Progenitor cell of endocrine pancreas (in vitro differentiated cells): ENCODE data around the gene CLEC2D. TPM values are rescaled to one million over a fixed set of nuclear protein-coding genes. Genes with fewer than 3 reads are reported as not detected.

Experiments used
- DNase-seq: peaks from one replicate; pipeline ENCODE4 v3.0.0; 2021; ENCODE audit warnings: low spot score; ENCODE audit not compliant: unreplicated experiment
- H3K27ac Mint-ChIP-seq: 2 replicates; pipeline ENCODE4 v1.8.0; 2021; ENCODE audit warnings: mild to moderate bottlenecking, moderate library complexity, mixed read lengths
- H3K27me3 Mint-ChIP-seq: 2 replicates; pipeline ENCODE4 v1.8.0; 2021; ENCODE audit warnings: mixed read lengths
- H3K36me3 Mint-ChIP-seq: 2 replicates; pipeline ENCODE4 v1.8.0; 2022; ENCODE audit warnings: mixed read lengths; ENCODE audit not compliant: insufficient read depth
- H3K4me1 Mint-ChIP-seq: 2 replicates; pipeline ENCODE4 v1.8.0; 2021; ENCODE audit warnings: low read depth, mixed read lengths
- H3K4me3 Mint-ChIP-seq: 2 replicates; pipeline ENCODE4 v1.8.0; 2021; ENCODE audit warnings: low read depth, mild to moderate bottlenecking, moderate library complexity, mixed read lengths
- H3K9me3 Mint-ChIP-seq: 2 replicates; pipeline ENCODE4 v1.8.0; 2021; ENCODE audit warnings: low read depth, mixed read lengths
- CTCF ChIP-seq: fragments of 200-600 bp; sonication (generic); IDR thresholded peaks from one replicate; pipeline ENCODE4 v1.5.0; 2021; ENCODE audit warnings: antibody characterized with exemption, mild to moderate bottlenecking; ENCODE audit not compliant: unreplicated experiment
- total RNA-seq: library from RNA; stranded (reverse); gene quantifications from 2 replicates; pipeline ENCODE4 v1.2.1, GENCODE V29; 2021

The CLEC2D gene
- total RNA-seq, 1 donor from 2014 or later: 23.5 TPM

- Mint-ChIP-seq H3K36me3 (no peaks in the 10 kb centered on the region), H3K9me3 (no peaks in the 10 kb centered on the region), H3K27me3 (no peaks in the 10 kb centered on the region), H3K4me3 (no peak overlapping the region), H3K4me1 (peaks cover 14% of the 10 kb centered on the region), H3K27ac (no peak overlapping the region)
- DNase-seq: no peak
- no peak for TF ChIP-seq CTCF
These were observed 52.0 kb downstream of the CLEC2D start for GRCh38 chr12:9721394-9722092.

GRCh38 chr12:9724023-9724422, 54.5 kb downstream of the CLEC2D start:
- no peaks in the 10 kb centered on the region for H3K27me3 Mint-ChIP-seq
- no peak overlapping the region for H3K4me3 Mint-ChIP-seq
- no peak for TF ChIP-seq CTCF
- no peak overlapping the region for H3K27ac Mint-ChIP-seq
- no peak for DNase-seq
- H3K9me3 Mint-ChIP-seq: no peaks in the 10 kb centered on the region
- peaks cover 12% of the 10 kb centered on the region for H3K4me1 Mint-ChIP-seq
- no peaks in the 10 kb centered on the region for H3K36me3 Mint-ChIP-seq

GRCh38 chr12:9725213-9725870, 55.8 kb downstream of the CLEC2D start:
- no peak overlapping the region for H3K27ac Mint-ChIP-seq
- no peak overlapping the region for H3K4me3 Mint-ChIP-seq
- H3K36me3 Mint-ChIP-seq: no peaks in the 10 kb centered on the region
- no peak for DNase-seq
- no peaks in the 10 kb centered on the region for H3K9me3 Mint-ChIP-seq
- TF ChIP-seq CTCF: no peak
- no peaks in the 10 kb centered on the region for H3K27me3 Mint-ChIP-seq
- H3K4me1 Mint-ChIP-seq: peaks cover 11% of the 10 kb centered on the region

GRCh38 chr12:9727813-9728212, 58.3 kb downstream of the CLEC2D start:
- H3K36me3 Mint-ChIP-seq: no peaks in the 10 kb centered on the region
- H3K27ac Mint-ChIP-seq: no peak overlapping the region
- no peak overlapping the region for H3K4me3 Mint-ChIP-seq
- H3K27me3 Mint-ChIP-seq: peaks cover 2% of the 10 kb centered on the region
- H3K9me3 Mint-ChIP-seq: no peaks in the 10 kb centered on the region
- TF ChIP-seq CTCF: no peak
- H3K4me1 Mint-ChIP-seq: no peaks in the 10 kb centered on the region
- no peak for DNase-seq

- H3K36me3 Mint-ChIP-seq: no peaks in the 10 kb centered on the region
- DNase-seq: no peak
- no peak for TF ChIP-seq CTCF
- H3K27me3 Mint-ChIP-seq: peaks cover 5% of the 10 kb centered on the region
- H3K4me1 Mint-ChIP-seq: no peaks in the 10 kb centered on the region
- no peak overlapping the region for H3K27ac Mint-ChIP-seq
- no peaks in the 10 kb centered on the region for H3K9me3 Mint-ChIP-seq
- no peak overlapping the region for H3K4me3 Mint-ChIP-seq
These were observed 59.6 kb downstream of the CLEC2D start for GRCh38 chr12:9729082-9729481.
